CD4-positive, alpha-beta T cell treated with Interleukin-10 for 1 hour (primary cell): ENCODE data around the gene GFOD1.

ENCODE experiments used
- DNase-seq: peaks from one replicate; pipeline ENCODE4 v3.0.0-alpha.2; 2020

GFOD1 gene

GRCh38 chr6:13421425-13422059, 65.9 kb downstream of the GFOD1 start:
- DNase-seq = no peak

- no peak for DNase-seq
These were observed 67.1 kb downstream of the GFOD1 start for GRCh38 chr6:13420269-13420668.

- no peak for DNase-seq
These were observed 67.8 kb downstream of the GFOD1 start for GRCh38 chr6:13419422-13420195.

GRCh38 chr6:13418844-13419243, 68.6 kb downstream of the GFOD1 start:
- DNase-seq = no peak

- no peak for DNase-seq
These were observed 69.4 kb downstream of the GFOD1 start for GRCh38 chr6:13417954-13418353.

GRCh38 chr6:13417431-13417830, 70.0 kb downstream of the GFOD1 start:
- DNase-seq = no peak

GRCh38 chr6:13415283-13415682, 72.1 kb downstream of the GFOD1 start:
- DNase-seq = no peak

- peak; percentile 32 for DNase-seq
These were observed 73.4 kb downstream of the GFOD1 start for GRCh38 chr6:13413900-13414555.

- DNase-seq = no peak
These were observed 73.9 kb downstream of the GFOD1 start for GRCh38 chr6:13413466-13413862.

GRCh38 chr6:13412639-13413465, 74.5 kb downstream of the GFOD1 start:
- DNase-seq = no peak

- no peak for DNase-seq
These were observed 75.2 kb downstream of the GFOD1 start for GRCh38 chr6:13412211-13412610.

- DNase-seq = no peak
These were observed 75.9 kb downstream of the GFOD1 start for GRCh38 chr6:13411484-13411883.

GRCh38 chr6:13409991-13410390, 77.4 kb downstream of the GFOD1 start:
- no peak for DNase-seq

GRCh38 chr6:13407709-13408695, 79.4 kb downstream of the GFOD1 start:
- DNase-seq = no peak

GRCh38 chr6:13407368-13407708, 80.1 kb downstream of the GFOD1 start:
- DNase-seq = no peak

- DNase-seq = no peak
These were observed 80.6 kb downstream of the GFOD1 start for GRCh38 chr6:13406781-13407180.

GRCh38 chr6:13405961-13406477, 81.4 kb downstream of the GFOD1 start:
- DNase-seq = no peak

GRCh38 chr6:13404892-13405254, 82.5 kb downstream of the GFOD1 start:
- no peak for DNase-seq

- no peak for DNase-seq
These were observed 83.0 kb downstream of the GFOD1 start for GRCh38 chr6:13404228-13404891.

- DNase-seq = no peak
These were observed 84.7 kb downstream of the GFOD1 start for GRCh38 chr6:13402711-13403110.

- DNase-seq = no peak
These were observed 86.6 kb downstream of the GFOD1 start for GRCh38 chr6:13400772-13401171.
